ENCODE data around the gene NEU1.

- TF ChIP-seq CTCF (IDR thresholded peaks at IDR 0.05; ENCODE audit: insufficient read depth, low read length) = no peak
- peak; percentile 89 for TF ChIP-seq POLR2AphosphoS5 (IDR thresholded peaks at IDR 0.05; ENCODE audit: low read depth)
- TF ChIP-seq REST (IDR thresholded peaks at IDR 0.05; ENCODE audit: insufficient replicate concordance, low read depth) = no peak
- no peak for TF ChIP-seq GABPA (IDR thresholded peaks at IDR 0.05; ENCODE audit: low read depth)
These were observed 37.5 kb upstream of the NEU1 start for GRCh38 chr6:31899882-31900722.

Data from HL-60 (cell line).